ENCODE results near the gene ADD1. TPM values are rescaled to one million over a fixed set of nuclear protein-coding genes. Genes with fewer than 3 reads are reported as not detected.

The ADD1 gene
- total RNA-seq, 1 experiment from 2014 or later: 163 TPM

DNA sequence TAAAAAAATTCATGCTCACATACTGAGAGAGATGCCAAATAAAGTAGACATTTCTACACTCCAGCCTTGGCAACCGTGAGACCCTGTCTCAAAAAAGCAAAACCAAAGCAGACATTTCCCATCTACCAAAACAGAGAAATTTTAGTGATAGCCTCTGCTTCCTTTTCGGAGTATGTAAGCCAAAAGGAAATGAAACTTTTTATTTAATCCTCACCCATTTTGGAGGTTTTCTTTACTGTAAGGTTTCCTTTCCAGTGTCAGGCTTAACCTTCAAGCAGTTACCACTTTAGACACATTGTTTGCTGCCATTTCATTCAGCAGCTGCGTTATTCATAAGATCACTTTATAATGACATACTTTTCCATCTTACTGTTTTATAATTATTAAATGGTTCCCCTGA, 15.9 kb downstream of the ADD1 start:
- Histone ChIP-seq H3K18ac (ENCODE audit: insufficient read length, low read depth, low read length) (no peak overlapping the region), H3K79me1 (ENCODE audit: insufficient read depth, low read depth, low read length, poor library complexity, severe bottlenecking) (peaks cover 3% of the 10 kb centered on the region), H3K4me2 (ENCODE audit: insufficient read depth, insufficient read length, low read length) (no peak overlapping the region), H3K23me2 (ENCODE audit: insufficient read length, low read depth, low read length, poor library complexity, severe bottlenecking) (no peaks in the 10 kb centered on the region), H2AFZ (ENCODE audit: low read length) (no peak overlapping the region), H3K27ac (ENCODE audit: insufficient read length, low read depth, low read length) (no peak overlapping the region), H2BK20ac (ENCODE audit: low read depth, low read length, poor library complexity, severe bottlenecking) (no peak overlapping the region), H3K9me3 (ENCODE audit: control insufficient read depth, low read depth, low read length) (no peaks in the 10 kb centered on the region), H3K9ac (ENCODE audit: extremely low read depth, insufficient read length, low read length) (no peak overlapping the region), H3K23ac (ENCODE audit: insufficient read length, low read depth, low read length) (no peak overlapping the region), H4K8ac (replicated peaks; ENCODE audit: insufficient read length, low read depth, low read length) (no peak overlapping the region), H3K14ac (ENCODE audit: insufficient read depth, low read length) (no peak overlapping the region), H3K27me3 (ENCODE audit: insufficient read depth, low read length) (no peaks in the 10 kb centered on the region), H4K20me1 (ENCODE audit: control insufficient read depth, insufficient read depth, insufficient read length) (no peaks in the 10 kb centered on the region), H3K79me2 (ENCODE audit: insufficient read depth, low read length) (peaks cover 5% of the 10 kb centered on the region; the same call in 1 of the 2 replicates), H4K91ac (ENCODE audit: insufficient read length, low read depth, low read length) (no peak overlapping the region), H2BK15ac (ENCODE audit: low read depth, low read length) (no peak overlapping the region), H3K4me1 (ENCODE audit: insufficient read depth, low read length) (peaks cover 18% of the 10 kb centered on the region), H3T11ph (ENCODE audit: low read length) (no peak overlapping the region), H3K56ac (ENCODE audit: insufficient read length, low read depth, low read length) (no peak overlapping the region), H2BK5ac (ENCODE audit: insufficient read length, low read length) (no peak overlapping the region), H2BK120ac (ENCODE audit: low read depth, low read length, poor library complexity, severe bottlenecking) (no peak overlapping the region), H2AK5ac (ENCODE audit: insufficient read length, low read length) (no peak overlapping the region), H4K5ac (ENCODE audit: insufficient read length, low read depth, low read length) (no peak overlapping the region), H3K4ac (ENCODE audit: low read depth, low read length) (no peak overlapping the region), H2BK12ac (ENCODE audit: insufficient read length, low read depth, low read length) (no peak overlapping the region)
- Mint-ChIP-seq H3K36me3 (ENCODE audit: insufficient read depth in 1 of 3, low read depth in 3 of 3) (peaks cover 4 to 11% (median 5%) of the 10 kb centered on the region in 3 experiments; a peak in 5 of 7 replicates), H3K4me1 (peaks cover 35 to 37% of the 10 kb centered on the region in 2 experiments), H3K27me3 (ENCODE audit: low read depth) (no peaks in the 10 kb centered on the region), H3K27ac (peak overlapping the region in 1 of 3 experiments; percentile 59; a peak in 1 of 7 replicates), H3K4me3 (no peak overlapping the region), H3K9me3 (no peaks in the 10 kb centered on the region)
- no peak for DNase-seq
- TF ChIP-seq, protein P1, sequence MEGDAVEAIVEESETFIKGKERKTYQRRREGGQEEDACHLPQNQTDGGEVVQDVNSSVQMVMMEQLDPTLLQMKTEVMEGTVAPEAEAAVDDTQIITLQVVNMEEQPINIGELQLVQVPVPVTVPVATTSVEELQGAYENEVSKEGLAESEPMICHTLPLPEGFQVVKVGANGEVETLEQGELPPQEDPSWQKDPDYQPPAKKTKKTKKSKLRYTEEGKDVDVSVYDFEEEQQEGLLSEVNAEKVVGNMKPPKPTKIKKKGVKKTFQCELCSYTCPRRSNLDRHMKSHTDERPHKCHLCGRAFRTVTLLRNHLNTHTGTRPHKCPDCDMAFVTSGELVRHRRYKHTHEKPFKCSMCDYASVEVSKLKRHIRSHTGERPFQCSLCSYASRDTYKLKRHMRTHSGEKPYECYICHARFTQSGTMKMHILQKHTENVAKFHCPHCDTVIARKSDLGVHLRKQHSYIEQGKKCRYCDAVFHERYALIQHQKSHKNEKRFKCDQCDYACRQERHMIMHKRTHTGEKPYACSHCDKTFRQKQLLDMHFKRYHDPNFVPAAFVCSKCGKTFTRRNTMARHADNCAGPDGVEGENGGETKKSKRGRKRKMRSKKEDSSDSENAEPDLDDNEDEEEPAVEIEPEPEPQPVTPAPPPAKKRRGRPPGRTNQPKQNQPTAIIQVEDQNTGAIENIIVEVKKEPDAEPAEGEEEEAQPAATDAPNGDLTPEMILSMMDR (conservative IDR thresholded peaks at IDR 0.05): no peak
- WGBS (ENCODE audit: extremely low coverage, insufficient read length, low lambda C conversion rate): no CpG with 5 or more reads among the region's 3 CpGs
